ENCODE results near the gene ICA1.
"Not testable (repeated sequence)": the region's sequence is repeated elsewhere in the genome, so short reads cannot be mapped to it uniquely, and the experiment has no call there.

The ICA1 gene

DNA sequence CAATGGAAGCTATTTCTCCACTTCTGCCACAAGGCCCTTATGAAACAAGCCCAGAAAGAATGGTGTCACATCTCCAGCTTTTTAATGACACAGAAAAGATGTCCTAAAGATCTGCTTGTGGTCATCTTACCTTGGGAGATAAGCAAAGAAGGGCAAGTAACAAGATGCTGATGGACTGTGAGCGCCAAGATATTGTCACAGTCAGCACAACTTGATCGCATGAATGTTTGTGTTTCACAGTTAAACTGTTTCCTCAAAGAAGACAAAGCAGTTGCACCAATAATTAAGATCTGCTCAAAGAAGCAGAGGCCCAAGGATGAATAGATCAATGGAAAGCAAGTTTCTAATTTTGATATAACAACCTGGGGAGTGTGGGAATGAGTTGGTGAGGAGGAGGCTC, 15.9 kb downstream of the ICA1 start:
- in situ Hi-C loops (cut with HindIII; ENCODE audit: low sequenced_read_pairs) = no loop called here
- TF ChIP-seq, protein P1, sequence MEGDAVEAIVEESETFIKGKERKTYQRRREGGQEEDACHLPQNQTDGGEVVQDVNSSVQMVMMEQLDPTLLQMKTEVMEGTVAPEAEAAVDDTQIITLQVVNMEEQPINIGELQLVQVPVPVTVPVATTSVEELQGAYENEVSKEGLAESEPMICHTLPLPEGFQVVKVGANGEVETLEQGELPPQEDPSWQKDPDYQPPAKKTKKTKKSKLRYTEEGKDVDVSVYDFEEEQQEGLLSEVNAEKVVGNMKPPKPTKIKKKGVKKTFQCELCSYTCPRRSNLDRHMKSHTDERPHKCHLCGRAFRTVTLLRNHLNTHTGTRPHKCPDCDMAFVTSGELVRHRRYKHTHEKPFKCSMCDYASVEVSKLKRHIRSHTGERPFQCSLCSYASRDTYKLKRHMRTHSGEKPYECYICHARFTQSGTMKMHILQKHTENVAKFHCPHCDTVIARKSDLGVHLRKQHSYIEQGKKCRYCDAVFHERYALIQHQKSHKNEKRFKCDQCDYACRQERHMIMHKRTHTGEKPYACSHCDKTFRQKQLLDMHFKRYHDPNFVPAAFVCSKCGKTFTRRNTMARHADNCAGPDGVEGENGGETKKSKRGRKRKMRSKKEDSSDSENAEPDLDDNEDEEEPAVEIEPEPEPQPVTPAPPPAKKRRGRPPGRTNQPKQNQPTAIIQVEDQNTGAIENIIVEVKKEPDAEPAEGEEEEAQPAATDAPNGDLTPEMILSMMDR (IDR thresholded peaks at IDR 0.05; ENCODE audit: low read depth, low read length) = no peak
- DNase-seq (ENCODE audit: low read depth, low spot score) = no peak
- H3K4me3 ChIP-seq (ENCODE audit: low read depth, low read length) = no peak overlapping the region

DNA sequence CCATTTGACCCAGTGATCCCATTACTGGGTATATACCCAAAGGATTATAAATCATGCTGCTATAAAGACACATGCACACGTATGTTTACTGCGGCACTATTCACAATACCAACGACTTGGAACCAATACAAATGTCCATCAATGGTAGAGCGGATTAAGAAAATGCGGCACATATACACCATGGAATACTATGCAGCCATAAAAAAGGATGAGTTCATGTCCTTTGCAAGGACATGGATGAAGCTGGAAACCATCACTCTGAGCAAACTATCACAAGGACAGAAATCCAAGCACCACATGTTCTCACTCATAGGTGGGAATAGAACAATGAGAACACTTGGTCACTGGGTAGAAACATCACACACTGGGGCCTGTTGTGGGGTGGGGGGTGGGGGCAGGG, 16.9 kb downstream of the ICA1 start:
- in situ Hi-C loops (cut with HindIII; ENCODE audit: low sequenced_read_pairs); DNase-seq (ENCODE audit: low read depth, low spot score); H3K4me3 ChIP-seq (ENCODE audit: low read depth, low read length): not testable (repeated sequence)

DNA sequence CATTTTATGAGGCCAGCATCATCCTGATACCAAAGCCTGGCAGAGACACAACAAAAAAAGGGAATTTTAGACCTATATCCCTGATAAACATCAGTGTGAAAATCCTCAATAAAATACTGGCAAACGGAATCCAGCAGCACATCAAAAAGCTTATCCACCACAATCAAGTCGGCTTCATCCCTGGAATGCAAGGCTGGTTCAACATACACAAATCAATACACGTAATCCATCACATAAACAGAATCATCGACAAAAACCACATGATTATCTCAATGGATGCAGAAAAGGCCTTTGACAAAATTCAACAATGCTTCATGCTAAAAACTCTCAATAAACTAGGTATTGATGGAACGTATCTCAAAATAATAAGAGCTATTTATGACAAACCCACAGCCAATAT, 18.9 kb downstream of the ICA1 start:
- H3K4me3 ChIP-seq (ENCODE audit: low read depth, low read length); DNase-seq (ENCODE audit: low read depth, low spot score); in situ Hi-C loops (cut with HindIII; ENCODE audit: low sequenced_read_pairs): not testable (repeated sequence)

DNA sequence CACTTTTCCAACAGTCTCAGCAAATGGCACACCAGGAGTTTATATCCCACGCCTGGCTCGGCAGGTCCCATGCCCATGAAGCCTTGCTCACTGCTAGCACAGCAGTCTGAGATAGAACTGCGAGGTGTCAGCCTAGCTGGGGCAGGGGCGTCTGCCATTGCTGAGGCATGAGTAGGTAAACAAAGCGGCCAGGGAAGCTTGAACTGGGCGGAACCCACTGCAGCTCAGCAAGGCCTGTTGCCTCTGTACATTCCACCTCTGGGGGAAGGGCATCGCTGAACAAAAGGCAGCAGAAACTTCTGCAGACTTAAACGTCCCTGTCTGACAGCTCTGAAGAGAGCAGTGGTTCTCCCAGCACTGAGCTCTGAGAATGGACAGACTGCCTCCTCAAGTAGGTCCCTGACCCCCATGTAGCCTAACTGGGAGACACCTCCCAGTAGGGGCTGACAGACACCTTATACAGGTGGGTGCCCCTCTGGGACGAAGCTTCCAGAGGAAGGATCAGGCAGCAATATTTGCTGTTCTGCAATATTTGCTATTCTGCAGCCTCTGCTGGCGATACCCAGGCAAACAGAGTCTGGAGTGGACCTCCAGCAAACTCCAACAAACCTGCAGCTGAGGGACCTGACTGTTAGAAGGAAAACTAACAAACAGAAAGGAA, 22.1 kb downstream of the ICA1 start:
- DNase-seq (ENCODE audit: low read depth, low spot score); in situ Hi-C loops (cut with HindIII; ENCODE audit: low sequenced_read_pairs); H3K4me3 ChIP-seq (ENCODE audit: low read depth, low read length): not testable (repeated sequence)

DNA sequence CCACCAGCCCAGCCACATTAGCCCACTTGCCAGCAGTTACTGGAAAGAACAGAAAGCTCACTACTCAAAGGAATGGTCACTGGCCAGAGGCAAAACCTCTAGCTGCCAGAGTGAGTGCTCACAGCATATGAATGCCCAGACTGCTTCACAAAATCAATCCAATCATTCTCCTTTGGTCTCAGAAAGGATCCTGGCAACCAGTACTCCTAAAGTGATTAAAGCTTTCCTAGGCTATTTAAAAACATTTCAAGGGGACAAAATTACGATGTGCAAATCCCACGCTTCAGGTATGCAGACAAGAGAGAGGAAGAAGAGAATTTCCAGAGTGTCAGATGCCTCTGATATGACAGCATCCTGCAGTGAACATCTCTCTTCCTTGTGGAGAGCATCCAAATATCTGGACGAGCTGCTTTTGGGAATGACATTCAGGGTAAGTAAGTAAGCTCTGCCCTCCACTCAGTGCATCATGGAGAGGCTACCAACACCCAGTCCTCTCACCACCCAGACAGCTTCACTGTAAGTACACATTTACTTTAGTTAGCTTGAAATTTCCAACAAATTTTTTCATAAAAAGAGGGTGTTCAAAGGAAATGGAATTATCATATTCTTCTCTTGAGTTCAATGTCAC, 25.1 kb downstream of the ICA1 start:
- TF ChIP-seq, protein P1 (IDR thresholded peaks at IDR 0.05; ENCODE audit: low read depth, low read length) = no peak
- in situ Hi-C loops (cut with HindIII; ENCODE audit: low sequenced_read_pairs) = no loop called here
- H3K4me3 ChIP-seq (ENCODE audit: low read depth, low read length) = no peak overlapping the region
- no peak for DNase-seq (ENCODE audit: low read depth, low spot score)

DNA sequence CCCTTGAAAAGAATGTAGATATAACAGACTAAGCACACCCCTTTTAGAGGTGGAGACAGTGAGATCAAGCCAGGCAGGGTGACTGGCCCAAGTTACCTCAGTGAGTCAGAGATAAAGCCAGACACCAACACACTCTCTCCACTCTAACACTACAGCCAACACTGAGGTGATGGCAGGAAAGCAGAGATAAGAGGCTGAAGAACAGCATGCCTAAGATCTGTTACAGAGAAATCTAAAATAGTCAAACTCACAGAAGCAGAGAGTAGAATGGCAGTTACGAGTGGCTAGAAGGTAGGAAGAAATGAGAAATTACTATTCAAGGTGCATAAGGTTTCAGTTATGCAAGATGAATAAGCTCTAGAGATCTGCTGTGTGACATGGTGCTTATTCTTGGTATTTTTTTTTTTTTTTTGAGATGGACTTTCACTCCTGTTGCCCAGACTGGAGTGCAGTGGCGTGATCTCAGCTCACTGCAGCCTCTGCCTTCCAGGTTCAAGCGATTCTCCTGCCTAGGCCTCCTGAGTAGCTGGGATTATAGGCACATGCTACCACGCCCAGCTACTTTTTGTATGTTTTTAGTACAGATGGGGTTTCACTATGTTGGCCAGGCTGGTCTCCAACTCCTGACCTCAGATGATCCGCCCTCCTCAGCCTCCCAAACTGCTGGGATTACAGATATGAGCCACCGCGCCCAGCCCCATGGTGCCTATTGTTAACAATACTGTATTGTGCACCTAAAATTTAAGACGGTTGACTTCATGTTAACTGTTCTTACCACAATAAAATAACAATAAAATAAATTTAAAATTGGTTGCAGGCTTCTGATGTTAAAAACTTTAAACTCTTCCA, 28.7 kb downstream of the ICA1 start:
- no peak overlapping the region for H3K4me3 ChIP-seq (ENCODE audit: low read depth, low read length)
- DNase-seq (ENCODE audit: low read depth, low spot score) = no peak
- in situ Hi-C loops (cut with HindIII; ENCODE audit: low sequenced_read_pairs) = no loop called here
- TF ChIP-seq, protein P1 (IDR thresholded peaks at IDR 0.05; ENCODE audit: low read depth, low read length) = no peak

DNA sequence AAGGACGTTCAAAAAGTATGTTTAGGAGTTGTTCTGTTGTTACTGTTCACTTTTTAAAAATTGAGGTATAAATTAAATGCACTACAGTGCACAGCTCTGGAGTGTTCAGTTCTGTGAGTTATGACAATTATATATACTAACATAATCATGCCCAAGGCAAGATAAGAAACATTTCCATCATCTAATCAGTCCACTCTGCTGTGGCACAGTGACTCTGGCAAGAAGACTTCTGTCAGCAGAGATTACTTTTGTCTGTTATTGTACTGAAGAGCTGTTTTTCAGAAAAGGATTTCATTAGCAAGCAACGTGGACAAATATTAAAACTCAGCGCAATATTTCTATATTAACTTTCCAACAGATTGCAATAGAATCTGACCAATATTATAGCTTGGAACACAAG, 32.0 kb downstream of the ICA1 start:
- in situ Hi-C loops (cut with HindIII; ENCODE audit: low sequenced_read_pairs) = no loop called here

More for the DNA sequence above, 32.0 kb downstream of the ICA1 start:
- H3K4me3 ChIP-seq (ENCODE audit: low read depth, low read length) = no peak overlapping the region
- DNase-seq (ENCODE audit: low read depth, low spot score) = no peak
- TF ChIP-seq, protein P1 (IDR thresholded peaks at IDR 0.05; ENCODE audit: low read depth, low read length) = no peak

Data from astrocyte of the spinal cord (primary cell).